HG03469 (cell line): ENCODE measurements around the gene CRISP1.
A peak's percentile ranks its signal among the peaks of the same experiment; 100 is the strongest.
"Not testable (repeated sequence)": the region's sequence is repeated elsewhere in the genome, so short reads cannot be mapped to it uniquely, and the experiment has no call there.

Source experiments
- ATAC-seq: cut with Tn5 transposase; IDR thresholded peaks from one replicate; pipeline ENCODE4 v1.9.1; 2021; ENCODE audit warnings: mild to moderate bottlenecking, moderate library complexity, moderate number of reproducible peaks; ENCODE audit not compliant: unreplicated experiment

The CRISP1 gene

DNA sequence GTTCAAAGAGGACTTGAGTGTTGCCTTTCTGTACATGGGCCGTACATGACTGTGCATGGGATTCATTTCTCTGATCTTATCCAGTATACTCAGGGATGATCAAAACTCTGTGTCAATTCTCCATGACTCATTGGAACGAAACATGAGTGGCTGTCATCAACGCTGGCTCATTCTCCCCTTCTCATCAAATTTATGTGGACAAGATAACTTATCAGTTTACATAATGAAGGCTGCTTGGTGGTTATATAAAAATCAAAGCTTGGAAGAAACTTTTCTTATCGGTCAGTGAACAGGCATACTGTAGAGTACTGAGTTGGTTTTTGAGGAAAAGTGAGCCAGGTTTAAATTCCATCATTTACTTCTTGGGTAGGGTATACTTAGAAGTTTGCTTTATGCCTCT lies 24.9 kb downstream of the CRISP1 start:
- no peak for ATAC-seq

DNA sequence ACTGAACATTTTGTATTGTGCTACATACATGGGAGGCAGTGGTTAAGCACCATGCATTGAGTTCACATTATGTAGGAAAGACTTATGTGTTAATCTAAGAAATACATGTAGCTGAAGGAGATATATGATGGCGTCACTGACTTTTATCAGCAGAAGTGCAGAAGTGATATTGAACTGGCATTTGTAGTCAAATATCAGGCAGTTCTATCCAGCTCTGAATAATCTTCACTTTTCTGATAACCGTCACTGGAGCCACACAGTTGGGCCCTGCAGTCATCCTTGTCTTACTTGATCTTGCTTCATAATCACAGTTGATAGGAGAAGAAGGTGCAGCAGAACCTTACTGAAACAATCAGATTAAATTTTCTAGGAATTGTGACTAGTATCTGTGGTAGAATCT lies 26.4 kb downstream of the CRISP1 start:
- no peak for ATAC-seq

DNA sequence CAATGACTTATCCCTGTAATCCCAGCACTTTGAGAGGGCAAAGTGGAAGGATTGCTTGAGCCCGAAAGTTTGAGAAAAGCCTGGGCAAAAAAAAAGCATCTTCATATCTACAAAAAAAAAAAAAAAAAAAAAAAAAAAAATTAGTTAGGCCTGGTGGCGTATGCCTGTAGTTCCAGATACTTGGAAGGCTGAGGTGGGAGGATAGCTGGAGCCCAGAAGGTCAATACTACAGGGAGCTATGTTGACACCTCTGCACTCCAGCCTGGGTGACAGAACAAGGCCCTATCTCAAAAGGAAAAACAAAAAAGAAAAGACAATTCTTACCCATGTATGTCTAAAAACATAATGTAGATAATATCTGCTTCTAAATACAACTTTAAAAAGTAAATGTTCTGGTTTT lies 27.2 kb downstream of the CRISP1 start:
- ATAC-seq: no peak

DNA sequence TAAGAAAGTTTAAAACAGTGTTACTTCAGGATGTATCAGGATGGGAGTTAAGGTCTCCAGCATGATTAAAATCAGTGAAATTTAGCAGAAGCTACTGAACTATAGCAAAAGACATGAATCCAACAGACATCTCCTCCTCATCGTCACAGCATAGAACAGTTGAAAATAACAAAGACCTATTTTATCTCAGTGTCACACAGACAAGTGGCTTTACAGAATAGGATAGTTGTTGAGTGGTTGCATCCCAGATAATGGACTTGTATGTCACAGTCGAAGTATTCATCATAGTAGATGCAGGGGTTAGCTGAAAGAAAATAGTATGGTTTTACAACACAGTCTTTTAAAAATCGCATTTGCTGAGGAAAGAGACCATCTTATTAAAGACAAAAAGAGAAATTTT lies 31.2 kb downstream of the CRISP1 start:
- ATAC-seq: no peak

DNA sequence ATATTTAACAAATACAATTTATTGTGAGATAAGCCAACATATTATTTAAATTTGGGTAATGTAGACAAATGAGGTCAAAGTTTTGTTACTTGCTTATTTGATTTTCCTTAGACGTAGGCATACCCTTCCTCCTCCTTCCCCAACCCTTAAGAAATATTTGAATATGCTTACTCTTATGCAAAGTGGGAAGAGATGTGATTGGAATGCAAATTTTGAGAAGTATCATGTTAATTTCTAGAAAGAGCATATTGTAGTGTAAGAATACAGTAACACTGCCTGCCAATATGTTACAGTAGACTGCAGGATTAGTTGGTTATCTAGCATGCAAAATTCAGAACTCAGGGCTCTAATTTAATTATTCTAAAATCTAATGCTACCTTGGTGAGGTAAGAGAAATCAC lies 32.9 kb downstream of the CRISP1 start:
- no peak for ATAC-seq

- peak; percentile 86 for ATAC-seq
Measured at GRCh38 chr6:49826743-49827406, 39.5 kb downstream of the CRISP1 start.

DNA sequence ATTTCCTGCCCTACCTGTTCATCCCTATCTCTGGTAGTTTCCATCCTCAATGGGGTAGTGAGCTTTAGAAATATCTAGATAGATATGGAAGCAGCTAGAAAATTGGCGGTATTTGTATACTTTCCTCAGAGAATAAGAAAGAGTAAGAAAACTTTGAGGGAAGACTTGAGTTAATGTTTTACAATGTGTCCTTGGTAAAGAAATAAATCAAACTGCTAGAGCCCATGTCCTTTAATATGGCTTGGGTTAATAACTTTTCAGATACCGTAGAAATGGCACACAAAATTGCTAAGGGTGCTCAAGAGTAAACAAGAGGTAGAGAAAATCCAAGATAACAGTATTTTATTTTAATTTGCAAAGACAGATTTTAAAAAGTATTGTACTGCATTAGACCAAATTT lies 51.2 kb downstream of the CRISP1 start:
- ATAC-seq: no peak

DNA sequence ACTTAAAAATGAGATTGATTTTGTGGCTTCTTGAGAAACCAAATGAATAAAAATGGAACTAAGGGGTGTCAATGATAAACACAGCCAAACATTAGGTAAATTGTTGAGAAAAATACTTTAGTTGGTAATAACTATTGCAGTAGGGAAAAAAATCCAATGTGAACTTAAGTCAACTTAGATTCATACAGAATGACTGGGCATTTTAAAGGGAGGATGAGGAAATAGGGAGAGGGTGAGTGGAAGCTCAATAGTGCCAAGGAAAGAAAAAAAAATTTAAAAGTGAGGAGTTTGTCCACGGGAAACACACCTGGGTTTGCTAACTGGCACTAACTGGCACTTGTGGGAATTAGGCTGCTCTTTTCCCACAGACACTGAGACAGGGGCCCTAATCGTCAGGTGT lies 53.1 kb downstream of the CRISP1 start:
- ATAC-seq: no peak

DNA sequence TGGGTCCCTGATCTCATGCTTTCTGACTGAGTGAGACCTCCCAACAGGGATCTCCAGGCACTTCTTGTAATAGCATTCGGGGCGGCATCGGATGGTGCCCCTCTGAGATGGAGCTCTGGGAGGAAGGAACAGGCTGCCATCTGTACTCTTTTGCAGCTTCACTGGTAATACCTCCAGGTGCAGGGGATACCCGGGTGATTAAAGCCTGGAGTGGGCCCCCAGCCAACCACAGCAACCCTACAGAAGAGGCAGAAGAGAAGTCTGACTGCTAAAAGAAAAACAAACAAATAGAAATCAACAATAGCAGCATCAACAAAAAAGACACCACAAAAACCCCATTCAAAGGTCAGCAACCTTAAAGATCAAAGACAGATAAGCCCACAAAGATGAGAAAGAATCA lies 60.2 kb downstream of the CRISP1 start:
- ATAC-seq: no peak

DNA sequence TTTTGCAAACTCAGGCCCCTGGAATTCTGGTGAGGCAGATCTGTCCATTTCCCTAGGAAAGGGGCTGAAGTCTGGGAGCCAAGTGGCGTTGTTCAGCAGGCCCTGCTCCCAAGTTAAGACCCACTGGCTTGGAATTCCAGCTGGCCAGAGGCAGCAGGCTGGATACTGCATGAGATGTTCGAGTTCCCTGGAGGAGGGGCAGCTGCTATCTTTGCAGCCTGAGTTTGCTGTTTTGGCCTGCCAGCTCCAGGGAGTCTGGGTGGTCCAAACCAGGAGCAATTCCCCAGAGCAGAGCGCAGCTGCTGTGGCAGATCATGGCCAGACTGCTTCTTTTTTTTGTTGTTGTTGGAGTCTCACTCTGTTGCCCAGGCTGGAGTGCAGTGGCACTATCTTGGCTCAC lies 61.1 kb downstream of the CRISP1 start:
- no peak for ATAC-seq

DNA sequence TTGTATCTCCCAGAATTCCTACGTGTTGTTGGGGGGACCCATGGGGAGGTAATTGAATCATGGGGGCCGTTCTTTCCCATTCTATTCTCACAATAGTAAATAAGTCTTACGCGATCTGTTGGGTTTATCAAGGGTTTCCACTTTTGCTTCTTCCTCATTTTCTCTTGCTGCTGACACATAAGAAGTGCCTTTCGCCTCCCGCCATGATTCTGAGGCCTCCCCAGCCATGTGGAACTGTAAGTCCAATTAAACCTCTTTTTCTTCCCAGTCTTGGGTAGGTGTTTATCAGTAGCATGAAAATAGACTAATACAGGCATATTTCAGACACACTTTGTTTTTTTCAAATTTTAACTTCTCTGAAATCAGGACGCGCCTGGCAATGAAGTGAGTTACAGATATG lies 64.8 kb downstream of the CRISP1 start:
- ATAC-seq: no peak

DNA sequence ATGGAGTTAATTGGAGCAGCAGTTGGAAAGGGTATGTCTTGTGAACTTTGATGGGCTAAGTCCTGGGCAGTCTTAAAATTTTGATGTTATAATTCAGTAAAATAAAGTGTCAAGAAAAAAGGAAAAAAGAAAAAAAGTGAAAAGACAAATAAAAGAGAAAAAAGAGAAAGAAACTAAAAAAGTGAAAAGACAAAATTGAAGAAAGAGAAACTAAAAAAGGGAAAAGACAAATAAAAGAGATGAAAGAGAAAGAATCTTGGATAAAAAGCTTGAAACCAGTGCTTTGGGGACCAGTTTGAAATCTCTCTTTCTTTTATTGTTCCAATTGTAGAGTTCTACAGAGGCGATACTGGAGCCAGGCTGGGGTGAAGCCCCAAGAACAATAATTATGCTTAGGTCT lies 67.2 kb downstream of the CRISP1 start:
- ATAC-seq: no peak

- ATAC-seq: not testable (repeated sequence)
Measured at GRCh38 chr6:49796842-49797455, 69.4 kb downstream of the CRISP1 start.

DNA sequence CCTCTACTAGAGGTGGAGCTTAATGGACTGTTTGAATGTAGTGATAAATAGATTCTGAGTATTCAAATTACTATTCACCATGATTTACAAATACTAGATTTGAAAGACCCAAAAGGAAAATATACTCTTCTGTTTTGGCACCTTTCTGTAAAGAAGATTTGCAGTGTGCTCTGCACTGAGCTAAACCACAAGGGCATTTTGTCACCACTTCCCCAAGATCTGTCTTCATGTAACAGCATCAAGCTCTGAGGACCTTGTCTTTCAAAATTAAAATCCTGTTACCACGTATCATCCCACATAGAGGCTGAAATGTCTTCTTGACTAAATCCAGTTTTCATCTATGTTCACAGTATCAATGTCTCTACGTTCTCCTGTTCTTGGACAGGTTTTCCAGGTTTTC lies 76.0 kb downstream of the CRISP1 start:
- no peak for ATAC-seq

DNA sequence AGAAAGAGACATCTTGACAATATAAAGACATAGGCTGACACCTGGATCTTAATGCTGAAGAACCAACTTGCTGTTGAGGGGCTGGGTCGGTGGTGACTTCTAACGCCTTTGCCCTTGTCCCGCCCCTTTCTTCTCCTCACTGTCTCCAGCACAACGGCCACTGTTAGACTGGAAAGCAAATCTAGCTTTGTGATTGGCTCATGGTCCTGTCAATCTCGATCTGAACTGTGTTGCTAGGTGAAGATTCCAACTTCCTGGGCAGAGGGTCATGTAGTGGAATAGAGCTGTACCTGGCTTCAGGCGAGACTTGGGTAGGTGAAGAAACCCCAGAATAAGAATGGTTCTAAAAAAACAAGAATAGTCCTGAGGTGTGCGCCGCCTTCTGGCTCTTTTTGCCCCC lies 79.2 kb downstream of the CRISP1 start, which contains the start of gene PGK2:
Gene PGK2 (minus strand): TSS at position 110 of the 400 bp plus-strand sequence. CDS start 98 bp downstream, at position 12.
- no peak for ATAC-seq

GRCh38 chr6:49784272-49784671 lies 82.1 kb downstream of the CRISP1 start:
- ATAC-seq: no peak
